ENCODE measurements around the gene KSR2. TPM values are rescaled to one million over a fixed set of nuclear protein-coding genes. Genes with fewer than 3 reads are reported as not detected.

The KSR2 gene
- total RNA-seq, 1 donor = under 0.01 TPM

DNA sequence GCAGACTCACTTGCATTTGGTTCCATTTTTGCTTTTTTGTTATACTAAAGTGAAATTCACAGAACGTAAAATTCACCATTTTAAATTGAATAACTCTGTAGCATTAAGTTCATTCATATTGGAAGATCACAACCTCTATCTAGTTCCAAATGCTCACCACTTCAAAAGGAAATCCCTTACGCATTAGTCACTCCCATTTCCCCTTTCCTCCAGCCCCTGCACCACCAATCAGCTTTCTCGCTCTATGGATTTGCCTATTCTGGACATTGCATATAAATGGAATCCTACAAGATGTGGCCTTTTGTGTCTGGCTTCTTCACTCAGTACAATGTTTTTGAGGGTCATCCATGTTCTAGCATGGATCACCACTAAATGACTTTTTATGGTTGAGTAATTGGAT, 294.5 kb downstream of the KSR2 start:
- Histone ChIP-seq H3K27me3 (ENCODE audit: insufficient read depth, low read length) (no peaks in the 10 kb centered on the region), H3K79me2 (ENCODE audit: insufficient read depth, low read length) (no peaks in the 10 kb centered on the region), H2AFZ (ENCODE audit: low read length) (no peak overlapping the region), H4K20me1 (ENCODE audit: insufficient read depth, low read length) (no peaks in the 10 kb centered on the region), H3K4me1 (ENCODE audit: insufficient read depth, low read length) (no peaks in the 10 kb centered on the region), H3K36me3 (ENCODE audit: insufficient read depth, low read length) (no peaks in the 10 kb centered on the region), H3K4me2 (ENCODE audit: insufficient read depth, low read length) (no peak overlapping the region), H3K27ac (ENCODE audit: low read depth, low read length) (no peak overlapping the region), H3K9me3 (ENCODE audit: low read depth, low read length) (no peaks in the 10 kb centered on the region), H3K4me3 (ENCODE audit: insufficient read depth, low read length) (no peak overlapping the region)
- DNase-seq (ENCODE audit: insufficient read length, low spot score, missing footprints) = no peak
- TF ChIP-seq, protein P1, sequence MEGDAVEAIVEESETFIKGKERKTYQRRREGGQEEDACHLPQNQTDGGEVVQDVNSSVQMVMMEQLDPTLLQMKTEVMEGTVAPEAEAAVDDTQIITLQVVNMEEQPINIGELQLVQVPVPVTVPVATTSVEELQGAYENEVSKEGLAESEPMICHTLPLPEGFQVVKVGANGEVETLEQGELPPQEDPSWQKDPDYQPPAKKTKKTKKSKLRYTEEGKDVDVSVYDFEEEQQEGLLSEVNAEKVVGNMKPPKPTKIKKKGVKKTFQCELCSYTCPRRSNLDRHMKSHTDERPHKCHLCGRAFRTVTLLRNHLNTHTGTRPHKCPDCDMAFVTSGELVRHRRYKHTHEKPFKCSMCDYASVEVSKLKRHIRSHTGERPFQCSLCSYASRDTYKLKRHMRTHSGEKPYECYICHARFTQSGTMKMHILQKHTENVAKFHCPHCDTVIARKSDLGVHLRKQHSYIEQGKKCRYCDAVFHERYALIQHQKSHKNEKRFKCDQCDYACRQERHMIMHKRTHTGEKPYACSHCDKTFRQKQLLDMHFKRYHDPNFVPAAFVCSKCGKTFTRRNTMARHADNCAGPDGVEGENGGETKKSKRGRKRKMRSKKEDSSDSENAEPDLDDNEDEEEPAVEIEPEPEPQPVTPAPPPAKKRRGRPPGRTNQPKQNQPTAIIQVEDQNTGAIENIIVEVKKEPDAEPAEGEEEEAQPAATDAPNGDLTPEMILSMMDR (IDR thresholded peaks at IDR 0.05; ENCODE audit: extremely low read depth, low read depth, low read length) = no peak

DNA sequence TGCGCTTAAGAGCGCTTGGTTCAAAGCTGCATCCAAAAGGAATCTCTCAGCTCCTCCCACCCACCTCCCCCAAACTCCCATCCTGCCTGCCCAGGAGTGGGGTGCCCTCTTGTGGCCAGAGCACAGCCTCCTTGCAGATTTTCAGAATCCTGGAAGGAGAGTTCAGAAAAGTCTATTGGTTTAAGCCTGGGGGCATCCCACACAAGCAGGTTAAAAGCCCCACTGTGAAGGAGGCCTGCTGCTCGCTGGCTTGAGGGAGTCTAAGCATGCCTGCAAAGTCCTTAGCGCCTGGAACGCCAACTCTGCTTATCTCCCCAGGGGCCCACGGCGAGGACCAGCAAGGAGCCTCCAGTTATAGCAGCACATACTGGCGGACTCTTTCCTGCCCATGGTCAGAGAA, 297.1 kb downstream of the KSR2 start:
- TF ChIP-seq, protein P1 (IDR thresholded peaks at IDR 0.05; ENCODE audit: extremely low read depth, low read depth, low read length) = peak; percentile 78
- no peak overlapping the region for H3K4me3 ChIP-seq (ENCODE audit: insufficient read depth, low read length)
- no peak for DNase-seq (ENCODE audit: insufficient read length, low spot score, missing footprints)
- no peaks in the 10 kb centered on the region for H3K79me2 ChIP-seq (ENCODE audit: insufficient read depth, low read length)
- no peaks in the 10 kb centered on the region for H3K4me1 ChIP-seq (ENCODE audit: insufficient read depth, low read length)
- peaks cover 6% of the 10 kb centered on the region for H3K27me3 ChIP-seq (ENCODE audit: insufficient read depth, low read length)
- H4K20me1 ChIP-seq (ENCODE audit: insufficient read depth, low read length) = no peaks in the 10 kb centered on the region
- H3K27ac ChIP-seq (ENCODE audit: low read depth, low read length) = no peak overlapping the region
- H3K36me3 ChIP-seq (ENCODE audit: insufficient read depth, low read length) = no peaks in the 10 kb centered on the region
- H3K4me2 ChIP-seq (ENCODE audit: insufficient read depth, low read length) = no peak overlapping the region
- H2AFZ ChIP-seq (ENCODE audit: low read length) = no peak overlapping the region
- no peaks in the 10 kb centered on the region for H3K9me3 ChIP-seq (ENCODE audit: low read depth, low read length)

DNA sequence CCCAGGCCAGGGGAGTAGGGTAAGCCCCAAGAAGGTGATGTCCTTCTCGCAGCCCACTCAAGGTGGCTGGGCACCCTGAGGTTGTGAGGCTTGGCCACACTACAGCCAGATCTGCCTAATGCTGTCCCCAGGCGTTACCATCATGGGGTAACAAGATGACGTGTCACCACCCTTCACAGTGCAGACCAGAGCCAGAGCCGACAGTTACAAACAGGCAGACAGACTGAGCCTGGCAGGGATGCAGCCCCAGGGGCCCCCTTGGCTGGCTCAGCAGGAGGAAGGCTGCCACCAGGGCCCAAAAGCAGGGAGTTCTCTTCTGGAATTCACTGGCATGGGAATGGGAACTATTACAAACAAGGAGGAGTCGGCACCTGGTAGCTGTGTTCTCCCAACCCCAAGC, 304.6 kb downstream of the KSR2 start:
- H3K27me3 ChIP-seq (ENCODE audit: insufficient read depth, low read length) = peaks cover 8% of the 10 kb centered on the region
- H3K9me3 ChIP-seq (ENCODE audit: low read depth, low read length) = no peaks in the 10 kb centered on the region
- H3K27ac ChIP-seq (ENCODE audit: low read depth, low read length) = no peak overlapping the region
- no peak overlapping the region for H3K4me2 ChIP-seq (ENCODE audit: insufficient read depth, low read length)
- no peak for DNase-seq (ENCODE audit: insufficient read length, low spot score, missing footprints)
- H3K4me1 ChIP-seq (ENCODE audit: insufficient read depth, low read length) = peaks cover 5% of the 10 kb centered on the region
- H2AFZ ChIP-seq (ENCODE audit: low read length) = no peak overlapping the region
- H4K20me1 ChIP-seq (ENCODE audit: insufficient read depth, low read length) = no peaks in the 10 kb centered on the region
- H3K36me3 ChIP-seq (ENCODE audit: insufficient read depth, low read length) = no peaks in the 10 kb centered on the region
- TF ChIP-seq, protein P1 (IDR thresholded peaks at IDR 0.05; ENCODE audit: extremely low read depth, low read depth, low read length) = no peak
- H3K4me3 ChIP-seq (ENCODE audit: insufficient read depth, low read length) = no peak overlapping the region
- H3K79me2 ChIP-seq (ENCODE audit: insufficient read depth, low read length) = no peaks in the 10 kb centered on the region

DNA sequence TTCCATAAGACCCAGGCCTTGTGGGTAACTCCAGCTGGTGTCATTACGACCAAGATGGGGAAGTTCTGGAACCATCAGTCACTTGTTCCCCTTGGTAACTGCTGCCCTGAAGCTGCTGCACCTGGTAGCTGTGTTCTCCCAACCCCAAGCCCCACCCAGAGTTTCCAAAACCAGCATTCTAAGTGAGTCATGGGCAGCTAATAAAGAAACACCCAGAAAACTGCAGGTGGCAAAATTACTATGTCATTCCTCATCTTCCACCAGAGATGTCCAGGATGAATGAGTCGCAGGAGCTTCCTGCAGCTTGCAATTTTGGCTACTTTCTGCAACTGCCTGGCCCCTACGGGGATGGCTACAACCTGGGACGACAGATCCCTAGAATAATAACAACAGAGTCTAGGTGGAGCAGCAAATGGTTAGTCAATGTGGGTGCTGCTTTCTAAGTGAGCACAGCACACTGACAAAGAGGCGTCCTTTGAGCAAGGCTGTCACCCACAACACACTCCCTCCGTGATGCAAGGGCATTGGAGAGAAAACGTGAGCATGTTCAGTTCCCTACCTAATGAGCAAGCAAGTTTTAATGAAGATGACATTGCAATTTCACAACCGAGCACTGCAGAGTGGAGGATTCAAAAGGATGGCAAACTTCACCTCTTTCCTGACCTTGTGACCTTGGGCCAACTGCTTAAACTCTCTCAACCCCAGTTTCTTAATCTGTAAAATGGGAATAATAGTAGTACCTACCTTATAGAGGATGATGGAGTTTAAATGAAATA, 306.0 kb downstream of the KSR2 start:
- DNase-seq (ENCODE audit: insufficient read length, low spot score, missing footprints) = no peak
- Histone ChIP-seq H3K9me3 (ENCODE audit: low read depth, low read length) (no peaks in the 10 kb centered on the region), H3K79me2 (ENCODE audit: insufficient read depth, low read length) (no peaks in the 10 kb centered on the region), H3K4me2 (ENCODE audit: insufficient read depth, low read length) (no peak overlapping the region), H3K4me1 (ENCODE audit: insufficient read depth, low read length) (peaks cover 5% of the 10 kb centered on the region), H3K27ac (ENCODE audit: low read depth, low read length) (no peak overlapping the region), H3K27me3 (ENCODE audit: insufficient read depth, low read length) (peaks cover 8% of the 10 kb centered on the region), H4K20me1 (ENCODE audit: insufficient read depth, low read length) (no peaks in the 10 kb centered on the region), H3K4me3 (ENCODE audit: insufficient read depth, low read length) (no peak overlapping the region), H2AFZ (ENCODE audit: low read length) (no peak overlapping the region), H3K36me3 (ENCODE audit: insufficient read depth, low read length) (no peaks in the 10 kb centered on the region)
- TF ChIP-seq, protein P1 (IDR thresholded peaks at IDR 0.05; ENCODE audit: extremely low read depth, low read depth, low read length) = no peak

Measured in osteoblast (primary cell).